Measurements from ENCODE around the gene TJAP1. TPM values are rescaled to one million over a fixed set of nuclear protein-coding genes. Genes with fewer than 3 reads are reported as not detected.

TJAP1 gene
- total and polyA plus RNA-seq, 2 donors: 10.1 to 32.1 TPM

- Histone ChIP-seq H3K27me3 (ENCODE audit: control insufficient read depth in 2 of 2, insufficient read depth in 1 of 2, low read length in 1 of 2) (peaks cover 0 to 32% of the 10 kb centered on the region in 2 donors), H3K4me1 (ENCODE audit: control insufficient read depth in 2 of 2, insufficient read depth in 2 of 2, low read length in 2 of 2) (no peaks in the 10 kb centered on the region), H3K36me3 (ENCODE audit: control insufficient read depth in 2 of 2, insufficient read depth in 2 of 2, low read length in 1 of 2) (no peaks in the 10 kb centered on the region), H3K4me3 (ENCODE audit: low read length in 2 of 2) (no peak overlapping the region), H3K9me3 (ENCODE audit: control insufficient read depth in 2 of 2, insufficient read depth in 1 of 2, low read length in 1 of 2) (no peaks in the 10 kb centered on the region), H3K27ac (ENCODE audit: low read depth in 1 of 2, low read length in 1 of 2) (no peak overlapping the region)
- 88% methylated on average over 13 of the region's 13 CpGs for WGBS
- no peak for DNase-seq (ENCODE audit: low read depth in 6 of 9, low spot score in 9 of 9)
These were observed 8.4 kb upstream of the TJAP1 start for GRCh38 chr6:43468748-43469681.

- no peak for DNase-seq (ENCODE audit: low read depth in 6 of 9, low spot score in 9 of 9)
- Histone ChIP-seq H3K36me3 (ENCODE audit: control insufficient read depth in 2 of 2, insufficient read depth in 2 of 2, low read length in 1 of 2) (no peaks in the 10 kb centered on the region), H3K4me3 (ENCODE audit: low read length in 2 of 2) (no peak overlapping the region), H3K4me1 (ENCODE audit: control insufficient read depth in 2 of 2, insufficient read depth in 2 of 2, low read length in 2 of 2) (no peaks in the 10 kb centered on the region), H3K27ac (ENCODE audit: low read depth in 1 of 2, low read length in 1 of 2) (no peak overlapping the region), H3K27me3 (ENCODE audit: control insufficient read depth in 2 of 2, insufficient read depth in 1 of 2, low read length in 1 of 2) (peaks cover 0 to 30% of the 10 kb centered on the region in 2 donors), H3K9me3 (ENCODE audit: control insufficient read depth in 2 of 2, insufficient read depth in 1 of 2, low read length in 1 of 2) (no peaks in the 10 kb centered on the region)
- 96% methylated on average over 7 of the region's 7 CpGs for WGBS
These were observed 7.4 kb upstream of the TJAP1 start for GRCh38 chr6:43469947-43470346.

- H3K4me1 ChIP-seq (ENCODE audit: control insufficient read depth in 2 of 2, insufficient read depth in 2 of 2, low read length in 2 of 2): no peaks in the 10 kb centered on the region
- no peaks in the 10 kb centered on the region for H3K36me3 ChIP-seq (ENCODE audit: control insufficient read depth in 2 of 2, insufficient read depth in 2 of 2, low read length in 1 of 2)
- peaks cover 0 to 27% of the 10 kb centered on the region in 2 donors for H3K27me3 ChIP-seq (ENCODE audit: control insufficient read depth in 2 of 2, insufficient read depth in 1 of 2, low read length in 1 of 2)
- no peak overlapping the region for H3K4me3 ChIP-seq (ENCODE audit: low read length in 2 of 2)
- no peak for DNase-seq (ENCODE audit: low read depth in 6 of 9, low spot score in 9 of 9)
- H3K9me3 ChIP-seq (ENCODE audit: control insufficient read depth in 2 of 2, insufficient read depth in 1 of 2, low read length in 1 of 2): no peaks in the 10 kb centered on the region
- 79% methylated on average over 1 of the region's 1 CpG for WGBS
- H3K27ac ChIP-seq (ENCODE audit: low read depth in 1 of 2, low read length in 1 of 2): no peak overlapping the region
These were observed 6.0 kb upstream of the TJAP1 start for GRCh38 chr6:43471399-43471798.

- no peak for DNase-seq (ENCODE audit: low read depth in 6 of 9, low spot score in 9 of 9)
- H3K4me3 ChIP-seq (ENCODE audit: low read length in 2 of 2): no peak overlapping the region
- H3K27ac ChIP-seq (ENCODE audit: low read depth in 1 of 2, low read length in 1 of 2): no peak overlapping the region
- peaks cover 0 to 6% of the 10 kb centered on the region in 2 donors for H3K4me1 ChIP-seq (ENCODE audit: control insufficient read depth in 2 of 2, insufficient read depth in 2 of 2, low read length in 2 of 2)
- peaks cover 0 to 22% of the 10 kb centered on the region in 2 donors for H3K27me3 ChIP-seq (ENCODE audit: control insufficient read depth in 2 of 2, insufficient read depth in 1 of 2, low read length in 1 of 2)
- H3K36me3 ChIP-seq (ENCODE audit: control insufficient read depth in 2 of 2, insufficient read depth in 2 of 2, low read length in 1 of 2): no peaks in the 10 kb centered on the region
- no peaks in the 10 kb centered on the region for H3K9me3 ChIP-seq (ENCODE audit: control insufficient read depth in 2 of 2, insufficient read depth in 1 of 2, low read length in 1 of 2)
- WGBS: 99% methylated on average over 4 of the region's 4 CpGs
These were observed 4.9 kb upstream of the TJAP1 start for GRCh38 chr6:43472515-43472914.

GRCh38 chr6:43475516-43475915, 1.9 kb upstream of the TJAP1 start:
- Histone ChIP-seq H3K36me3 (ENCODE audit: control insufficient read depth in 2 of 2, insufficient read depth in 2 of 2, low read length in 1 of 2) (no peaks in the 10 kb centered on the region), H3K4me1 (ENCODE audit: control insufficient read depth in 2 of 2, insufficient read depth in 2 of 2, low read length in 2 of 2) (peaks cover 6 to 16% of the 10 kb centered on the region in 2 donors), H3K9me3 (ENCODE audit: control insufficient read depth in 2 of 2, insufficient read depth in 1 of 2, low read length in 1 of 2) (no peaks in the 10 kb centered on the region), H3K27ac (ENCODE audit: low read depth in 1 of 2, low read length in 1 of 2) (no peak overlapping the region), H3K27me3 (ENCODE audit: control insufficient read depth in 2 of 2, insufficient read depth in 1 of 2, low read length in 1 of 2) (peaks cover 0 to 6% of the 10 kb centered on the region in 2 donors), H3K4me3 (ENCODE audit: low read length in 2 of 2) (no peak overlapping the region)
- DNase-seq (ENCODE audit: low read depth in 6 of 9, low spot score in 9 of 9): no peak
- 96% methylated on average over 6 of the region's 6 CpGs for WGBS

GRCh38 chr6:43476746-43477145, 624 bp upstream of the TJAP1 start:
- 48% methylated on average over 2 of the region's 2 CpGs for WGBS
- Histone ChIP-seq H3K4me1 (ENCODE audit: control insufficient read depth in 2 of 2, insufficient read depth in 2 of 2, low read length in 2 of 2) (peaks cover 6 to 16% of the 10 kb centered on the region in 2 donors), H3K27ac (ENCODE audit: low read depth in 1 of 2, low read length in 1 of 2) (no peak overlapping the region), H3K27me3 (ENCODE audit: control insufficient read depth in 2 of 2, insufficient read depth in 1 of 2, low read length in 1 of 2) (peaks cover 0 to 2% of the 10 kb centered on the region in 2 donors), H3K9me3 (ENCODE audit: control insufficient read depth in 2 of 2, insufficient read depth in 1 of 2, low read length in 1 of 2) (no peaks in the 10 kb centered on the region), H3K36me3 (ENCODE audit: control insufficient read depth in 2 of 2, insufficient read depth in 2 of 2, low read length in 1 of 2) (no peaks in the 10 kb centered on the region), H3K4me3 (ENCODE audit: low read length in 2 of 2) (peak overlapping the region; percentile 75 to 85)
- peak in 1 of 9 donors; percentile 8 for DNase-seq (ENCODE audit: low read depth in 6 of 9, low spot score in 9 of 9)

GRCh38 chr6:43478008-43478372, 620 bp downstream of the TJAP1 start:
- no peaks in the 10 kb centered on the region for H3K9me3 ChIP-seq (ENCODE audit: control insufficient read depth in 2 of 2, insufficient read depth in 1 of 2, low read length in 1 of 2)
- H3K27ac ChIP-seq (ENCODE audit: low read depth in 1 of 2, low read length in 1 of 2): peak overlapping the region; percentile 46 to 85
- peaks cover 6 to 16% of the 10 kb centered on the region in 2 donors for H3K4me1 ChIP-seq (ENCODE audit: control insufficient read depth in 2 of 2, insufficient read depth in 2 of 2, low read length in 2 of 2)
- H3K4me3 ChIP-seq (ENCODE audit: low read length in 2 of 2): peak overlapping the region; percentile 75 to 85
- peaks cover 0 to 5% of the 10 kb centered on the region in 2 donors for H3K36me3 ChIP-seq (ENCODE audit: control insufficient read depth in 2 of 2, insufficient read depth in 2 of 2, low read length in 1 of 2)
- H3K27me3 ChIP-seq (ENCODE audit: control insufficient read depth in 2 of 2, insufficient read depth in 1 of 2, low read length in 1 of 2): no peaks in the 10 kb centered on the region
- peak in 2 of 9 donors; percentile 19 to 39 for DNase-seq (ENCODE audit: low read depth in 6 of 9, low spot score in 9 of 9)
- 37% methylated on average over 3 of the region's 3 CpGs for WGBS

- Histone ChIP-seq H3K4me1 (ENCODE audit: control insufficient read depth in 2 of 2, insufficient read depth in 2 of 2, low read length in 2 of 2) (peaks cover 6 to 16% of the 10 kb centered on the region in 2 donors), H3K27ac (ENCODE audit: low read depth in 1 of 2, low read length in 1 of 2) (no peak overlapping the region), H3K36me3 (ENCODE audit: control insufficient read depth in 2 of 2, insufficient read depth in 2 of 2, low read length in 1 of 2) (peaks cover 4 to 7% of the 10 kb centered on the region in 2 donors), H3K27me3 (ENCODE audit: control insufficient read depth in 2 of 2, insufficient read depth in 1 of 2, low read length in 1 of 2) (no peaks in the 10 kb centered on the region), H3K4me3 (ENCODE audit: low read length in 2 of 2) (no peak overlapping the region), H3K9me3 (ENCODE audit: control insufficient read depth in 2 of 2, insufficient read depth in 1 of 2, low read length in 1 of 2) (no peaks in the 10 kb centered on the region)
- DNase-seq (ENCODE audit: low read depth in 6 of 9, low spot score in 9 of 9): no peak
- WGBS: 98% methylated on average over 2 of the region's 2 CpGs
These were observed 3.7 kb downstream of the TJAP1 start for GRCh38 chr6:43481075-43481474.

GRCh38 chr6:43481591-43482236, 4.3 kb downstream of the TJAP1 start:
- H3K4me1 ChIP-seq (ENCODE audit: control insufficient read depth in 2 of 2, insufficient read depth in 2 of 2, low read length in 2 of 2): peaks cover 6 to 15% of the 10 kb centered on the region in 2 donors
- H3K27me3 ChIP-seq (ENCODE audit: control insufficient read depth in 2 of 2, insufficient read depth in 1 of 2, low read length in 1 of 2): no peaks in the 10 kb centered on the region

More at GRCh38 chr6:43481591-43482236, 4.3 kb downstream of the TJAP1 start:
- 98% methylated on average over 11 of the region's 11 CpGs for WGBS
- H3K9me3 ChIP-seq (ENCODE audit: control insufficient read depth in 2 of 2, insufficient read depth in 1 of 2, low read length in 1 of 2): no peaks in the 10 kb centered on the region
- no peak overlapping the region for H3K4me3 ChIP-seq (ENCODE audit: low read length in 2 of 2)
- no peak for DNase-seq (ENCODE audit: low read depth in 6 of 9, low spot score in 9 of 9)
- H3K36me3 ChIP-seq (ENCODE audit: control insufficient read depth in 2 of 2, insufficient read depth in 2 of 2, low read length in 1 of 2): peaks cover 4 to 7% of the 10 kb centered on the region in 2 donors
- peak overlapping the region in 1 of 2 donors; percentile 11 for H3K27ac ChIP-seq (ENCODE audit: low read depth in 1 of 2, low read length in 1 of 2)

All from thymus (tissue), 11 donors.